Heart left ventricle (tissue), 16 donors: ENCODE measurements around the gene C3orf49. TPM values are rescaled to one million over a fixed set of nuclear protein-coding genes. Genes with fewer than 3 reads are reported as not detected.

Experiments
- ATAC-seq, 4 donors: fragments of 200-7000 bp; cut with Tn5 transposase; one replicate each; pipeline ENCODE4 v1.9.1; 2020 to 2022; ENCODE audit warnings: moderate library complexity in 4 of 4, mild to moderate bottlenecking in 3 of 4, moderate number of reproducible peaks in 1 of 4
- DNase-seq, 5 donors: peaks; one replicate each; pipeline ENCODE4 v3.0.0-alpha.2; 2020
- H3K27ac ChIP-seq, 12 donors: fragments of 200-600 bp; sonication (generic) in 4 of 12; one replicate each; pipeline versions ENCODE4 v1.5.0 to v1.8.0; 2016 to 2022; ENCODE audit warnings: mild to moderate bottlenecking in 2 of 12
- H3K27me3 ChIP-seq, 9 donors: fragments of 200-600 bp; sonication (generic) in 2 of 9; one replicate each; pipeline versions ENCODE4 v1.5.1 to v1.8.0; 2016 to 2022; ENCODE audit warnings: mild to moderate bottlenecking in 3 of 9
- H3K36me3 ChIP-seq, 9 donors: fragments of 200-600 bp; sonication (generic) in 2 of 9; one replicate each; pipeline versions ENCODE4 v1.5.0 to v1.8.0; 2018 to 2022; ENCODE audit warnings: mild to moderate bottlenecking in 2 of 9
- H3K4me1 ChIP-seq, 12 donors: fragments of 200-600 bp; sonication (generic) in 4 of 12; one replicate each; pipeline versions ENCODE4 v1.5.0 to v1.8.0; 2016 to 2022; ENCODE audit warnings: mild to moderate bottlenecking in 3 of 12
- H3K4me3 ChIP-seq, 12 donors: fragments of 200-600 bp; sonication (generic) in 4 of 12; one replicate each; pipeline versions ENCODE4 v1.5.0 to v1.8.0; 2017 to 2022; ENCODE audit warnings: mild to moderate bottlenecking in 9 of 12, moderate library complexity in 4 of 12
- H3K9me3 ChIP-seq, 12 donors: fragments of 200-600 bp; sonication (generic) in 4 of 12; one replicate each; pipeline versions ENCODE4 v1.5.0 to v1.8.0; 2016 to 2022; ENCODE audit warnings: mild to moderate bottlenecking in 1 of 12
- POLR2A ChIP-seq, 2 donors: fragments of 450-650 bp; IDR thresholded peaks; one replicate each; pipeline ENCODE4 v1.6.1; 2017; ENCODE audit warnings: antibody characterized with exemption in 2 of 2, mild to moderate bottlenecking in 2 of 2, moderate library complexity in 2 of 2
- WGBS, 4 donors: extraction: QIAGEN DNeasy Blood & Tissue Kit in 2 of 4; methylation state at CpG; one replicate each; pipeline versions ENCODE4 v1.1.5 to v1.1.7; 2013 to 2018; 5-methylcytosine and 5-hydroxymethylcytosine counted together
- intact Hi-C, 10 donors: fragments of 100-400 bp; cut with DNase I; formaldehyde crosslinking; loops; one replicate each; pipeline versions ENCODE4 v1.11.1 to v1.14.2; 2022
- polyA plus RNA-seq, 2 donors: library from polyadenylated mRNA; stranded (reverse); fragments of 200-250 nt; gene quantifications; one replicate each; pipeline ENCODE4 v1.2.3, GENCODE V29; 2013
- total RNA-seq, 9 donors: library from RNA; depleted of rRNA in 2 of 9; stranded (reverse); fragments of >200 nt in 2 of 9; fragmentation: NEBNext Ultra II Directional in 3 of 9; extraction: Animal tissue kit (Norgen Biotek cat#: 25700) in 3 of 9; gene quantifications; one replicate each; pipeline versions ENCODE4 v1.1.0 to v1.2.4, GENCODE V29; 2016 to 2023
- TF ChIP-seq, protein P1 (sequence below), 12 donors: fragments of 200-600 bp; sonication (generic) in 4 of 12; IDR thresholded peaks; one replicate each; pipeline versions ENCODE4 v1.5.0 to v1.8.0; 2018 to 2022; ENCODE audit warnings: antibody characterized with exemption in 12 of 12, mild to moderate bottlenecking in 5 of 12
- donor health status: ischemic (EF 13 %, LVEDD 7.1; RV severe dilation, severe dysfunction).
- donor health status: healthy with polysubstance abuse.
- donor health status: DM: no; HTN: yes; CAD: no.
- donor health status: DM: no; HTN: no; CAD: no.
- donor health status: ischemic (EF 25% LVEDD 6.9; RV normal size, moderate dysfunction).
- donor health status: ischemic (EF 25% LVEDD 5.7; RV mildly dilated, moderate dysfunction).
- donor health status: healthy.
- donor health status: DM: yes; HTN: yes; CAD: no.
- donor health status: ischemic (EF 35%, LVEDD 5.7; RV mildly dilated, moderate dysfunction).
- donor health status: nonischemic (EF 11% LVEDD 7.7; RV severe dilation, severe dysfunction).
- donor health status: DM: yes; HTN: yes; CAD: no.
- donor health status: PGD.
- donor health status: ischemic (EF 29% LVEDD 5.4; RV normal size, mild dysfunction).
- donor health status: nonischemic (EF 23%, LVEDD 6.1; RV moderate dilation, normal function).

Gene C3orf49
- total and polyA plus RNA-seq, 11 donors, result not detected

DNA sequence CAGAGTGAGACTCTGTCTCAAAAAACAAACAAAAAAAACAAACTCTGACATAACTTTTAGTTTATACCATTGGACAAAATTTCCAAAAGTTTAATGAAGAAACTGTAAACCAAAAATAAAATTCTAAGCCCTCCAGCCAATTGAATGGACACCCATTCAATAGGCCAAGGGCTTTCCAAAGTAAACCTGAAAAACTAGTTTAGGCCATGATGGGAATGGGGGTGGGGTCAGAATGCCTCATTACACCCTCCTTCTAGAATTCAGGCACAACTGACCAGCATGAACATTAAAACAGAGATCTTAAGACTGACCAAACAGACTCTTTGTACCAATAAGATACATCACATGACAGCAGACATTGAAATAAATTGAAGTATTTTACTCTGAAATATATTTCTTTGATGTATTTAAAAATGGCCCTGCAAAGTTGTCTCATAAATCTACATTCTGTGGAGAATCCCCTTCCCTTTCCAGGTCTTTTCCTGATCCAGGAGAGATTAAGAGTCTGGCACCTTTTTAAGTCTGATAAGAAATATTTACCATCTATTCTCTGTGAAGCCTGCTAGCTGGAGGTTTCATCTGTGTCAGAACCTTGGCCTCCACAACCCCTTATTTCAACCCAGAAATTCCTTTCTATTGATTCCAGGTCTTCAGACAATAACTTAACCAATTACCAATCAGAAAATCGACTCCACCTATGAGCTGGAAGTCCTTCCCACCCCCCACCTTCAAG is 28.8 kb downstream of the C3orf49 start:
- Histone ChIP-seq H3K4me3 (no peak overlapping the region), H3K36me3 (no peaks in the 10 kb centered on the region), H3K27me3 (no peaks in the 10 kb centered on the region), H3K9me3 (no peaks in the 10 kb centered on the region), H3K27ac (no peak overlapping the region), H3K4me1 (peaks cover 0 to 5% (median 0%) of the 10 kb centered on the region in 12 donors)
- DNase-seq (no peak), ATAC-seq (no peak)
- 76 to 95% (median 80%) methylated on average over 1 of the region's 1 CpG for WGBS, 4 donors
- intact Hi-C loops, result no loop called here
- TF ChIP-seq POLR2A (IDR thresholded peaks at IDR 0.05), result no peak
- TF ChIP-seq, protein P1, sequence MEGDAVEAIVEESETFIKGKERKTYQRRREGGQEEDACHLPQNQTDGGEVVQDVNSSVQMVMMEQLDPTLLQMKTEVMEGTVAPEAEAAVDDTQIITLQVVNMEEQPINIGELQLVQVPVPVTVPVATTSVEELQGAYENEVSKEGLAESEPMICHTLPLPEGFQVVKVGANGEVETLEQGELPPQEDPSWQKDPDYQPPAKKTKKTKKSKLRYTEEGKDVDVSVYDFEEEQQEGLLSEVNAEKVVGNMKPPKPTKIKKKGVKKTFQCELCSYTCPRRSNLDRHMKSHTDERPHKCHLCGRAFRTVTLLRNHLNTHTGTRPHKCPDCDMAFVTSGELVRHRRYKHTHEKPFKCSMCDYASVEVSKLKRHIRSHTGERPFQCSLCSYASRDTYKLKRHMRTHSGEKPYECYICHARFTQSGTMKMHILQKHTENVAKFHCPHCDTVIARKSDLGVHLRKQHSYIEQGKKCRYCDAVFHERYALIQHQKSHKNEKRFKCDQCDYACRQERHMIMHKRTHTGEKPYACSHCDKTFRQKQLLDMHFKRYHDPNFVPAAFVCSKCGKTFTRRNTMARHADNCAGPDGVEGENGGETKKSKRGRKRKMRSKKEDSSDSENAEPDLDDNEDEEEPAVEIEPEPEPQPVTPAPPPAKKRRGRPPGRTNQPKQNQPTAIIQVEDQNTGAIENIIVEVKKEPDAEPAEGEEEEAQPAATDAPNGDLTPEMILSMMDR (IDR thresholded peaks at IDR 0.05), result no peak

DNA sequence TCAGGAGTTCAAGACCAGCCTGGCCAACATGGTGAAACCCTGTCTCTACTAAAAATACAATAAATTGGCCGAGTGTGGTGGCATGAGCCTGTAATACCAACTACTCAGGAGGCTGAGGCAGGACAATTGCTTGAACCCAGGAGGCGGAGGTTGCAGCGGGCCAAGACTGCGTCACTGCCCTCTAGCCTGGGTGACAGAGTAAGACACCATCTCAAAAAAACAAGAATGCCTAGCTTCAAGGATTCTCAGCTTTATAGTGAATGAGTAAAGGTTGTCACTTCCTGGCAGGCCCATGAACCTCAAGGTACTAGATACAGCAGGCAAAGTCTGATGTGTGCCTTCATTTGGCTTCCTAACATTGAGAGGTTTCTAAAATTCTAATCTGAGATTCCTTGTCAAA is 30.1 kb downstream of the C3orf49 start:
- 93 to 98% (median 95%) methylated on average over 4 of the region's 4 CpGs for WGBS, 4 donors
- TF ChIP-seq, protein P1 (IDR thresholded peaks at IDR 0.05), result no peak
- TF ChIP-seq POLR2A (IDR thresholded peaks at IDR 0.05), result no peak
- Histone ChIP-seq H3K27ac (no peak overlapping the region), H3K27me3 (no peaks in the 10 kb centered on the region), H3K36me3 (no peaks in the 10 kb centered on the region), H3K4me1 (peaks cover 0 to 5% (median 0%) of the 10 kb centered on the region in 12 donors), H3K9me3 (no peaks in the 10 kb centered on the region), H3K4me3 (no peak overlapping the region)
- intact Hi-C loops, result no loop called here
- DNase-seq (no peak), ATAC-seq (no peak)

DNA sequence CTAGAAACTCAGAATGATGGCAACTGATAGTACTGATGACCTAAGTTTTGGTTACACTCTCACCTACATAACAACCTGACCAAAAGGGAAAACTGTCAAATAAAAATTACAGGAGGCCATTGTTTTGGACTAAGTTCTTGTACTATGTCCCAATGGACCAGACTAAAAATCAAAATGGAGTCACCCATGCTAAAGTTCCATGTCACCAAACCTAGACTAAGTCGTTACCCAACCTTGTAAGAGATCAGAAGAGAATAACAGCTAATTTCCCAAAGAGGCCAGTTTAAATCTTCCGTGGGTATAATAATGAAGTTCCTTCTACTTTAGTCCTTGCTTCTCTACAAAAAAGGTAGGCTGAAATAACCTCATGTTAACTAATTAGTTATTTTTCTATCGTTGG is 32.2 kb downstream of the C3orf49 start:
- no peaks in the 10 kb centered on the region for H3K9me3 ChIP-seq
- no peak for ATAC-seq
- H3K27me3 ChIP-seq, result no peaks in the 10 kb centered on the region
- intact Hi-C loops, result no loop called here
- WGBS, 4 donors, result 94 to 100% (median 98%) methylated on average over 3 of the region's 3 CpGs
- TF ChIP-seq POLR2A (IDR thresholded peaks at IDR 0.05), result no peak
- TF ChIP-seq, protein P1 (IDR thresholded peaks at IDR 0.05), result no peak
- no peak for DNase-seq
- no peak overlapping the region for H3K27ac ChIP-seq
- no peak overlapping the region for H3K4me3 ChIP-seq
- no peaks in the 10 kb centered on the region for H3K36me3 ChIP-seq
- peaks cover 0 to 5% (median 0%) of the 10 kb centered on the region in 12 donors for H3K4me1 ChIP-seq

DNA sequence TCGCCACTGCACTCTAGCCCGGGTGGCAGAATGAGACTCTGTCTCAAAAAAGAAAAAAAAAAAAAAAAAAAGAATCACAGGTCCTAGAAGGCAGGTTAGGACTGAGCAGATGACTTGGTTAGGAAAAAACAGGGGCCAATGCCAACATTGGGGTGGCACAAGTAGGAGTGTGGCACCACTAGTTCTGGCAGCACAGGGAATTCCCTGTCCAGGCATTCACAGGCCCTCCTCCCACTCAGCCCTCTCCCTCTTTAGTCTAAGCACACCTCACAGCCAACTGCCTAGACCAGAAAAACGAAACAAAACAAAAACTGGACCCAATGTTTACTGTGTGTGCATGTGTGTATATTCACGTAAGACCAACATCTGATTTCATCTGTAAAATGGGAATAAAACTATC is 34.0 kb downstream of the C3orf49 start:
- Histone ChIP-seq H3K9me3 (no peaks in the 10 kb centered on the region), H3K4me3 (no peak overlapping the region), H3K36me3 (no peaks in the 10 kb centered on the region), H3K4me1 (peaks cover 0 to 5% (median 0%) of the 10 kb centered on the region in 12 donors), H3K27me3 (no peaks in the 10 kb centered on the region), H3K27ac (no peak overlapping the region)
- intact Hi-C loops, result no loop called here
- 87 to 95% (median 89%) methylated on average over 4 of the region's 4 CpGs for WGBS, 4 donors
- DNase-seq (no peak), ATAC-seq (no peak)
- TF ChIP-seq POLR2A (IDR thresholded peaks at IDR 0.05), result no peak
- TF ChIP-seq, protein P1 (IDR thresholded peaks at IDR 0.05), result no peak
